Activated CD4-positive, alpha-beta T cell treated with anti-CD3 and anti-CD28 coated beads, Interleukin-2, Interleukin-4, amounts not matched to agents 100 ng/mL and 50 ng/mL, durations not matched to agents 16 hours and 8 hours (primary cell): ENCODE measurements around the gene TSHR.
"Not testable (repeated sequence)": the region's sequence is repeated elsewhere in the genome, so short reads cannot be mapped to it uniquely, and the experiment has no call there.

ENCODE experiments used
- DNase-seq: peaks from one replicate; pipeline ENCODE4 v3.0.0-alpha.2; 2020; ENCODE audit warnings: low spot score

TSHR gene

GRCh38 chr14:80996049-80996901 is 40.9 kb downstream of the TSHR start:
- DNase-seq = peak; percentile 53

- DNase-seq = no peak
Observed at GRCh38 chr14:81001447-81001846, 46.0 kb downstream of the TSHR start.

- no peak for DNase-seq
Observed at GRCh38 chr14:81004575-81004974, 49.2 kb downstream of the TSHR start.

- DNase-seq = peak; percentile 27
Observed at GRCh38 chr14:81005540-81006228, 50.3 kb downstream of the TSHR start.

- no peak for DNase-seq
Observed at GRCh38 chr14:81006266-81006665, 50.8 kb downstream of the TSHR start.

- DNase-seq = no peak
Observed at GRCh38 chr14:81007131-81007530, 51.7 kb downstream of the TSHR start.

GRCh38 chr14:81009346-81009745 is 53.9 kb downstream of the TSHR start:
- no peak for DNase-seq

- no peak for DNase-seq
Observed at GRCh38 chr14:81018251-81018650, 62.8 kb downstream of the TSHR start.

GRCh38 chr14:81018684-81019083 is 63.3 kb downstream of the TSHR start:
- no peak for DNase-seq

- DNase-seq = not testable (repeated sequence)
Observed at GRCh38 chr14:81019113-81019512, 63.7 kb downstream of the TSHR start.

GRCh38 chr14:81023095-81023710 is 67.8 kb downstream of the TSHR start:
- no peak for DNase-seq

GRCh38 chr14:81028461-81028860 is 73.0 kb downstream of the TSHR start:
- no peak for DNase-seq

GRCh38 chr14:81031488-81031887 is 76.1 kb downstream of the TSHR start:
- DNase-seq = no peak

- no peak for DNase-seq
Observed at GRCh38 chr14:81033698-81034240, 78.3 kb downstream of the TSHR start.

GRCh38 chr14:81042438-81042837 is 87.0 kb downstream of the TSHR start:
- no peak for DNase-seq

GRCh38 chr14:81051547-81051946 is 96.1 kb downstream of the TSHR start:
- DNase-seq = no peak

GRCh38 chr14:81054057-81054456 is 98.6 kb downstream of the TSHR start:
- not testable (repeated sequence) for DNase-seq

GRCh38 chr14:81055971-81056370 is 100.5 kb downstream of the TSHR start:
- no peak for DNase-seq

- no peak for DNase-seq
Observed at GRCh38 chr14:81062380-81062779, 107.0 kb downstream of the TSHR start.

- peak; percentile 51 for DNase-seq
Observed at GRCh38 chr14:81062816-81063215, 107.4 kb downstream of the TSHR start.

- no peak for DNase-seq
Observed at GRCh38 chr14:81066672-81067071, 111.3 kb downstream of the TSHR start.

- DNase-seq = no peak
Observed at GRCh38 chr14:81067156-81067555, 111.7 kb downstream of the TSHR start.
